ENCODE results near the gene MAP3K7CL.
"Not testable (repeated sequence)": the region's sequence is repeated elsewhere in the genome, so short reads cannot be mapped to it uniquely, and the experiment has no call there.

MAP3K7CL gene

DNA sequence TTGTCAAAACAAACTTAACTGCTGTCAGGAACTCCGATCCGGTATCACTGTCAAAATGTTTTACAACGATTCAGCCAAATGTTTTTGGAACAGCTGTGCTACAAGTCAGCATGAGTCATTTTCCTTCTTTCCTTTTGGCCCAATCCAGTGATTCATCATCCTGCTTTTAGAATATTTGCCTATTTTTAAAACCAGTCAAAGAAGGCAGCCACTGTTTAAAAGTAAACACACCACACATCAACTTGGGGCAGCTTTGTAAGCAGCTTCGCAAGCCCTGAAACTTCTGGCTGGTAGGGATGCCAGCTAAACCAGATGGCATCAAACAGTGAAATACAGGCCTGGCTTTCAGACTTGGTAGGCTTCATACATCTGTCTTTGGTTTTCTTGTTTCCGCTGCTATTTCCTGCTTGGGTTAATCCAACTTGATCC lies 14.9 kb downstream of the MAP3K7CL start:
- no peak for DNase-seq (ENCODE audit: low read depth in 1 of 2, low spot score in 1 of 2)
- in situ Hi-C loops (cut with HindIII; ENCODE audit: low pct_unique_long_range_greater_than_20kb, low sequenced_read_pairs) = no loop called here

DNA sequence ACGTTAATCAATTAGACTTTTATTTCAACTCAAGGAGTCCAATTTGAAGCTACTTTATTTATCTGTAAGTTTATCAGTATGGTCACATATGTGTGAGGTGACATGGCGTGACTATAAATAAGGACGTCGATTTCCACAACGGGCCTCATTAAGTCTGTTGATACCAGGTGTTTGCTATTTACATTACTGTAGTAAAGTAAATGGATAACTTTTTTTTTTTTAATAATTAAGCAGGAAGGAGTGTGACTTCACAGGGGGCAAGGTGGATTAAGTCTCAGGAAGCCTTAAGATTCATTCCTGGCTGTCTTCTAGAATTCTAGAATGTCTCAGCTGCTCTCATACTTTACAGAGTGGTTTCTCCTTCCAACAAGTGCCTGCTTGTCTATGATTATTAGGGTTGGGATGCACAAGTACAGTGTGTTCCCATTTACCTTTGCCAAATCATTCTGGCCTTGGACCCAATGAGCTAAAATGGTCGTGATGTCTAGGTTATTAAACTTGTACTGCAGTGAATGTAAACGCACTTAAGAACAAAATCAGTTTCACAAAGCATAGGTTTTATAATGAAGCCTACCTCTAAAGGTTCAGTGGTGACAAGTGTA lies 15.5 kb downstream of the MAP3K7CL start:
- in situ Hi-C loops (cut with HindIII; ENCODE audit: low pct_unique_long_range_greater_than_20kb, low sequenced_read_pairs) = no loop called here
- no peak for DNase-seq (ENCODE audit: low read depth in 1 of 2, low spot score in 1 of 2)
- no peak for TF ChIP-seq JUND (IDR thresholded peaks at IDR 0.05; ENCODE audit: low read depth)

More for the DNA sequence above, 14.9 kb downstream of the MAP3K7CL start:
- TF ChIP-seq JUND (IDR thresholded peaks at IDR 0.05; ENCODE audit: low read depth) = no peak

DNA sequence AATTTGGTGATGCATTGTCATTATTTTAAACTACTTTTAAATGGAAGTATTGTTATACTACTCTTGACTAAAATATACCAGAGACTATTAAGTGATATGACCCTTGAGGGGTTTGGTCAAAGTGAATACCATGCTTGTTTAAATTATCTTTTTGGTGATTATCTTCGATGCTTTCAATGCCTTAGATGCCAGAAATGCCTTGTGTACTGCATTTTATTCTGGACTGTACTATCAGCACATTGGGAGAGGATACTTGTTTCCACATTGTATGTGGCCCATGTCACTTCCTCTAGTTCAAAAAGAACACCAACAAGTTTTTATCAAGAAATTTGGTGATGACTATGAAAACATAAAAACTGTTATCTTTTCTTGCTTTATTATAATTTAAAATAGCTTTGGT lies 16.3 kb downstream of the MAP3K7CL start:
- no peak for TF ChIP-seq JUND (IDR thresholded peaks at IDR 0.05; ENCODE audit: low read depth)
- no peak for DNase-seq (ENCODE audit: low read depth in 1 of 2, low spot score in 1 of 2)
- in situ Hi-C loops (cut with HindIII; ENCODE audit: low pct_unique_long_range_greater_than_20kb, low sequenced_read_pairs) = no loop called here

DNA sequence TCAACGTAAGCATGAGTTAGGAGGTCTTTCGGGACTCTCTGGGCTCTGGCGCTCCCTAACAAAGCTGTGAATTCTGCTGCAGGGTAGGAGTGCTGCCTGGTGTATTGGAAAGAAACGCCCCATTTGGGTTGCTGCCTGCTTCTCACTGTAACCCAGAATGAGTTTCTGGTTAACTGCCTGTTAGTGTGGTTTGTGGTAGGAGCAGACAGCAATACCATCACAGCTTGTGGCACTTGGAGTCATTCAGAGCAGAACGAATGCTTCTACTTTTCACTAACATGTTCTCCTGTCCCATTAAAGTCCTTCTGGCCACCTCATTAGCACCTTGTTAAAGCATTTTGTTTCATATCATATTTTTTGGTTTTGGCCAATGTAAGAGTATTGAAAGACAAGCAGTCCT lies 18.1 kb downstream of the MAP3K7CL start:
- in situ Hi-C loops (cut with HindIII; ENCODE audit: low pct_unique_long_range_greater_than_20kb, low sequenced_read_pairs) = no loop called here
- no peak for TF ChIP-seq JUND (IDR thresholded peaks at IDR 0.05; ENCODE audit: low read depth)
- no peak for DNase-seq (ENCODE audit: low read depth in 1 of 2, low spot score in 1 of 2)

DNA sequence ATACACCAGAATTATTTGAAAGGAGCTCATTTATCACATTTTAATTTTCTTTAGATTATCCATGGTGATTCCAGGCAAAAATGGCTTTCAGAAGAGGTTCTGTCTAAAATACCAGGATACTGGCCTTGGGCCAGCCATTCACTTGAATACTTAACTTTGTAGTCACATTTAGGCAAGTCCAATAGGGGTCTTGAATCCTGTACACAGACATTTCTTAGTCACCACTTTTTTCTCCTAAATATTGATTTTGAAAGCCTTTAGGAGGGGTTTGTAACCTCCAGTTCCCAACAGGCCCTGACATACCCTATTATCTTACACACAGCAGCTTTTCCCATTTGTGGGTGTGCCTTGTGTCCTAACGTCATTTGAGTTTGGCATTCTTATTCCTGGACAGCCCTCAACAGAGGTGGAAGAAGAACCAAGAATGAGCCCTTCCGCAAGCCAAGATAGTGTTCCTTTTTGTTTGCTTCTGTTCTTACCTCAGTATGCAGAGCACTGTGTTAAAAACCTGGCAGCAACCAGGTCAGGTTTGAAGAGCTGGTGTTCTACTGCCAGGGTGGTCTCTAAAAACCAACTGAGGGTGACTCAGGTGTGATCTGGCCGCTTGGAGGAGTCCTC lies 19.5 kb downstream of the MAP3K7CL start:
- TF ChIP-seq JUND (IDR thresholded peaks at IDR 0.05; ENCODE audit: low read depth) = no peak
- no peak for DNase-seq (ENCODE audit: low read depth in 1 of 2, low spot score in 1 of 2)
- in situ Hi-C loops (cut with HindIII; ENCODE audit: low pct_unique_long_range_greater_than_20kb, low sequenced_read_pairs) = no loop called here

DNA sequence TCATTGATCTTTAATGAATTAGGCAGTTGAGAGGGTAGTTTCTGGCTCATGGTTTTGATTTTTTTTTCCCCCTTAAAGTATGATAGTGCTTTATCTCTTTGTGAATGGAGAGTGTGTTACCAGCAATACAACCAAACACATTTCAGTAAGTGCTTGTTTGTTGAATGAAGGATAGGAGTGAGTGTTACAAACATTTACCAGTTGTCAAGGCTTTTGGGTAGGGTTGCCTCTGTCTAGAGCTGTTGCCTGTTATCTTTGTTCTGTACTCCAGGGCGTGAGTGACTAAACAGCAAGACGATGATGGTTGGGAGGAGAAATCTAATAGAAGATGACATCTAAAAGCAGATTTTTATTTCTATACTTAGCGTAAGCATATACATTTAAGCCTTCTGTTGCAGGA lies 21.5 kb downstream of the MAP3K7CL start:
- no peak for TF ChIP-seq JUND (IDR thresholded peaks at IDR 0.05; ENCODE audit: low read depth)
- in situ Hi-C loops (cut with HindIII; ENCODE audit: low pct_unique_long_range_greater_than_20kb, low sequenced_read_pairs) = no loop called here
- no peak for DNase-seq (ENCODE audit: low read depth in 1 of 2, low spot score in 1 of 2)

DNA sequence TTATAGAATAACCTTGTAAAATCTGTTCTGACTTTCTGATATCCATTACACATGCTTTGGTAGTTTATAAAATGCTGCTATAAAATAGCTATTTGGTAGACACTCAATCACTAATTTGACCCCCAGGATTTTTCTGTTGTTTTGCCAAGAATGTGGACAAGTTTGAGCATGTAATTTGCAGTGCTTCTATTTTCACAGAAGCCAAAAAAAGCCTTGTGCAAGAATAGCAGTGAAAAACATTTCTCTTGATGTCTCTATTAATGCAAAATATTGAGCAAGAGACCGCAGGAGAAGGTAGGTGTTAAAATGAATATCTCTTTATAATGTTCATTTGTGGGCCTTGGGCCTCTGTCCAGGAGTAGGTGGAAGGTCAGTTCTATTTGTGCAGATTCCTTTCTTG lies 22.5 kb downstream of the MAP3K7CL start:
- no peak for TF ChIP-seq JUND (IDR thresholded peaks at IDR 0.05; ENCODE audit: low read depth)
- in situ Hi-C loops (cut with HindIII; ENCODE audit: low pct_unique_long_range_greater_than_20kb, low sequenced_read_pairs) = no loop called here
- DNase-seq (ENCODE audit: low read depth in 1 of 2, low spot score in 1 of 2) = no peak

DNA sequence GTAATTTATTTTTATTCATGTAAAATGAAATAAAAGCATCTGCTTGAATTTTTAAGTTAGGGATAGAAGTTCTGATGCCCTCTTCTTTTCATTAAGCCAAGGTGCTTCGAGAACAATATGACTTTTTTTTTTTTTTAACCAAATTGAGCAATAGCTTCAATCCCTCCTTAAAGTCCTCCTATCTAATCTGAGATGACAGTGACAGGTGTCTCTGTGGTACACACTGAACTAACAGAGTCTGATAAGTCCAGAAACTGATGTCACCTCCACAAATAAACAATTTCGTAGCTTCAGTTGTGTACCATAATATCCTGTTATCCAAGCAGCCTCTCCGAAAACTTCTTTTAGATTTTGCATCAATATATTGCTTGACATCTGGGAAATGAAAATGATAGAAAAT lies 23.8 kb downstream of the MAP3K7CL start:
- DNase-seq (ENCODE audit: low read depth in 1 of 2, low spot score in 1 of 2) = no peak
- in situ Hi-C loops (cut with HindIII; ENCODE audit: low pct_unique_long_range_greater_than_20kb, low sequenced_read_pairs) = no loop called here
- TF ChIP-seq JUND (IDR thresholded peaks at IDR 0.05; ENCODE audit: low read depth) = no peak

DNA sequence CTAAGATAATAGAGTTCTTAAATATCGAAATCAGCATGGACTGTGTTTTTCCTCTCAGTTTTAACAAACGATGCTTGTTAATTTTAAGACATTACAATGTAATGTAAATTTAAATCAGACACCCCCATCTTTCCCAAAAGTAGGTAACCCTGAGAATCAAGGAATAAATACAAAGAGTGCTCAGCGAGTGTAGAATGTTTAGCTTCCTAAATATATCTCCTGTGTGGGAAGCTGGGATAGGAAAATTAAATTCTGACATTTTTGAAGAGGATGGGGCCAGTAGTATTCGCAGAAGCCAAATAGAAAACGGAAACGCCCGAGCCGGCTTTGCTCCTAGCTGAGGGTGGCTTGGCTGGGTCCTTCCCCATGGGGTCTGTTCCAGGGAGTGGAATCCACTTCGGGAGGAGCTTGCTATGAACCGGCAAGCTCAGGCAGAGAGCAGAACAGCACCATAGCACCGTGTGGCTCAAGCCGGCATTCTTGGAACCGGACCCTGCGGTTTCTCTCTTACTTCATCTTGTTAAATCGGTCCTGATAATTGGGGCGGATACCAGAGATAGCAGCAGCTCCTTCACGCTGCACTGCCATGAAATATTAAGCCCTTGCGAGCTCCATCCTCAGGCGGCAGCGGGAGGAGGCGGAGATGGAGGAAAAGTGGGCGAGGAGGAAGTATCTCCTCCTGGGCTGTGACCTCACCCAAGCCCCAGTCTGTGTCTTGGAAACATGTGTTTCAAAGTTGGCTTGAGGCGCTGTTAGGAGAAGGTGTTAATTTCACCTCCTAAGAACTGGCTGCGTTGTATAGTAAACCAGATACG lies 24.9 kb downstream of the MAP3K7CL start:
- DNase-seq (ENCODE audit: low read depth in 1 of 2, low spot score in 1 of 2) = peak; percentile 5 to 25
- TF ChIP-seq JUND (IDR thresholded peaks at IDR 0.05; ENCODE audit: low read depth) = no peak
- in situ Hi-C loops (cut with HindIII; ENCODE audit: low pct_unique_long_range_greater_than_20kb, low sequenced_read_pairs) = no loop called here

DNA sequence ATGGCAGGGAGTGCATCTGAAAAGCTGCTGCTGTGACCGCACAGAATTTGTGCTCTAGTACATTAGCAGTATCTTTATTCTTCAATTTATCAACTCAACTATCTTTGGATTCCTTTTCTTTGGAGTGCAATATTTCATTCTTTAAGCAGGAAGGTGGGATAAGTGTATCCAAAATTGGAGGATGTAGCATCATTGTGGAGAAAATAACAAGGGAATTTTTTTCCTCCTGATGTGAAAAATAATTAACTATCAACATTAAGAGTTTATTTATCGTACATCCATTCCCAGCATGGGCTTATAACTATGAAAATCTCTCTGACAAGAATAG lies 25.5 kb downstream of the MAP3K7CL start:
- no peak for TF ChIP-seq JUND (IDR thresholded peaks at IDR 0.05; ENCODE audit: low read depth)
- in situ Hi-C loops (cut with HindIII; ENCODE audit: low pct_unique_long_range_greater_than_20kb, low sequenced_read_pairs) = no loop called here

DNA sequence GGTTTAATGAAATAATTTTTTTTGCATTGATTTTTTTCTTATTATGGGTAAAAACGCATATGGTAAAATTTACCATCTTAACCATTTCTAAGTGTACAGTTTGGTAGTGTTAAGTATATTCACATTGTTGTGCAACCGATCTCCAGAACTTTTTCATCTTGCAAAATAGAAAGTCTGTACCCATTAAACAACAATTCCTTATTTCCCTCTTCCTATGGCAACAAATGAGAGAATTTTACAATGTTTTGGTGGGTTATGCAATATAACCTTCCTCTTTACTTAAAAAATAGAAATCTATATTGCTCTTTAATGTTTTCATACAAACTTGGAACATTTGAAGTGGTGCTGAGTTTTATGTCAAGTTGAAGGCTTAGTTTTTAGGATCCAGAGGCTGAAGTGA lies 26.6 kb downstream of the MAP3K7CL start:
- TF ChIP-seq JUND (IDR thresholded peaks at IDR 0.05; ENCODE audit: low read depth) = no peak
- DNase-seq (ENCODE audit: low read depth in 1 of 2, low spot score in 1 of 2) = no peak
- in situ Hi-C loops (cut with HindIII; ENCODE audit: low pct_unique_long_range_greater_than_20kb, low sequenced_read_pairs) = no loop called here

More for the DNA sequence above, 25.5 kb downstream of the MAP3K7CL start:
- no peak for DNase-seq (ENCODE audit: low read depth in 1 of 2, low spot score in 1 of 2)

DNA sequence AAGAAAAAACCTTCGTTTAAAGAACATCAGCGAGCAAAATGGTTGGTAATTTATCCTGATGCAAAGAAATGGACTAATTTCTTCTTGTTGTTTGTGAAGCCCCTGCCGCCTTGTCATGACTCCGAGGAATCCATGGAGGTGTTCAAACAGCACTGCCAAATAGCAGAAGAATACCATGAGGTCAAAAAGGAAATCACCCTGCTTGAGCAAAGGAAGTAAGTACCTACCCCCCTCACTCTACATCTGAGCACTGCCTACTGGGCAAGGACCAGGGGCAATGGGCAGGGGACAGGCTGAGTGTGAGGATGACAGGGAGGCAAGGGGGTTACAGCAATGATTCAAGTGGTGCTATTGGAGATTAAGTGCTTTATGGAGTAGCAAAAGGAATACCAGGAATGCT lies 29.4 kb downstream of the MAP3K7CL start:
- in situ Hi-C loops (cut with HindIII; ENCODE audit: low pct_unique_long_range_greater_than_20kb, low sequenced_read_pairs) = no loop called here
- no peak for DNase-seq (ENCODE audit: low read depth in 1 of 2, low spot score in 1 of 2)
- no peak for TF ChIP-seq JUND (IDR thresholded peaks at IDR 0.05; ENCODE audit: low read depth)

DNA sequence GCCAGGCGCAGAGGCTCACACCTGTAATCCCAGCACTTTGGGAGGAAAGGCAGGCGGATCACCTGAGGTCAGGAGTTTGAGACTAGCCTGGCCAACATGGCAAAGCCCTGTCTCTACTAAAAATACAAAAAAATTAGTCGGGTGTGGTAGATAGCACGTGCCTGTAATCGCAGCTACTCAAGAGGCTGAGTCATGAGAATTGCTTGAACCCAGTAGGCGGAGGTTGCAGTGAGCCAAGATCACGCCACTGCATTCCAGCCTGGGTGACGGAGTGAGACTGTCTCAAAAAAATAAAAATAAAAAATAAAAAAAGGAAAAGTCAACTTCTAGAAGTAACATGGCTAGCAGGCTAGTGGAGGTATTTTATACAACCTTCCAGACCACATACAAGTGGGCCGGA lies 32.4 kb downstream of the MAP3K7CL start:
- DNase-seq (ENCODE audit: low read depth in 1 of 2, low spot score in 1 of 2); in situ Hi-C loops (cut with HindIII; ENCODE audit: low pct_unique_long_range_greater_than_20kb, low sequenced_read_pairs): not testable (repeated sequence)

Measured in T47D (cell line).